Stimulated activated CD4-positive, alpha-beta T cell treated with anti-CD3 and anti-CD28 coated beads, Interleukin-1b, Interleukin-23, amount 100 ng/mL, for 1 hour (primary cell): ENCODE results near the gene GRIK1.
"Not testable (repeated sequence)": the region's sequence is repeated elsewhere in the genome, so short reads cannot be mapped to it uniquely, and the experiment has no call there.

Experiments
- DNase-seq, 2 donors: peaks; one replicate each; pipeline ENCODE4 v3.0.0-alpha.2; 2020; ENCODE audit warnings: low read depth in 2 of 2

Gene GRIK1

GRCh38 chr21:29939924-29940275, at the start of gene GRIK1:
Gene GRIK1 (minus strand): TSS chr21:29939996.
- DNase-seq = no peak

- no peak for DNase-seq
Measured at GRCh38 chr21:29987762-29988161, 48.0 kb upstream of the GRIK1 start.

GRCh38 chr21:29985866-29986265, 46.1 kb upstream of the GRIK1 start:
- no peak for DNase-seq

- DNase-seq = no peak
Measured at GRCh38 chr21:29979043-29979442, 39.2 kb upstream of the GRIK1 start.

GRCh38 chr21:29975776-29976175, 36.0 kb upstream of the GRIK1 start:
- DNase-seq = no peak

- no peak for DNase-seq
Measured at GRCh38 chr21:29973258-29973657, 33.5 kb upstream of the GRIK1 start.

GRCh38 chr21:29961291-29962027, 21.7 kb upstream of the GRIK1 start:
- DNase-seq = no peak

GRCh38 chr21:29958551-29958950, 18.8 kb upstream of the GRIK1 start:
- DNase-seq = no peak

- DNase-seq = not testable (repeated sequence)
Measured at GRCh38 chr21:29958035-29958434, 18.2 kb upstream of the GRIK1 start.

- DNase-seq = no peak
Measured at GRCh38 chr21:29953690-29954089, 13.9 kb upstream of the GRIK1 start.

GRCh38 chr21:29953072-29953471, 13.3 kb upstream of the GRIK1 start:
- no peak for DNase-seq

GRCh38 chr21:29951911-29952310, 12.1 kb upstream of the GRIK1 start:
- no peak for DNase-seq

GRCh38 chr21:29949991-29950390, 10.2 kb upstream of the GRIK1 start:
- no peak for DNase-seq

- no peak for DNase-seq
Measured at GRCh38 chr21:29947119-29947518, 7.3 kb upstream of the GRIK1 start.

GRCh38 chr21:29943885-29944284, 4.1 kb upstream of the GRIK1 start:
- DNase-seq = no peak

- no peak for DNase-seq
Measured at GRCh38 chr21:29942034-29942433, 2.2 kb upstream of the GRIK1 start.

- no peak for DNase-seq
Measured at GRCh38 chr21:29940991-29941390, 1.2 kb upstream of the GRIK1 start.

- no peak for DNase-seq
Measured at GRCh38 chr21:29940361-29940760, 565 bp upstream of the GRIK1 start.

- no peak for DNase-seq
Measured at GRCh38 chr21:29939104-29939923, 482 bp downstream of the GRIK1 start.

- no peak for DNase-seq
Measured at GRCh38 chr21:29938776-29939103, 1.1 kb downstream of the GRIK1 start.

GRCh38 chr21:29933088-29933487, 6.7 kb downstream of the GRIK1 start:
- DNase-seq = no peak

GRCh38 chr21:29928537-29928936, 11.3 kb downstream of the GRIK1 start:
- no peak for DNase-seq

GRCh38 chr21:29920938-29921337, 18.9 kb downstream of the GRIK1 start:
- DNase-seq = no peak
